Cerebellar cortex (tissue), 1 donor: ENCODE measurements around the gene AP3S2.
"Not testable (repeated sequence)": the region's sequence is repeated elsewhere in the genome, so short reads cannot be mapped to it uniquely, and the experiment has no call there.

ENCODE experiments used
- DNase-seq: peaks from one replicate; pipeline ENCODE4 v3.0.0-alpha.2; 2015; ENCODE audit warnings: low spot score

The AP3S2 gene

DNA sequence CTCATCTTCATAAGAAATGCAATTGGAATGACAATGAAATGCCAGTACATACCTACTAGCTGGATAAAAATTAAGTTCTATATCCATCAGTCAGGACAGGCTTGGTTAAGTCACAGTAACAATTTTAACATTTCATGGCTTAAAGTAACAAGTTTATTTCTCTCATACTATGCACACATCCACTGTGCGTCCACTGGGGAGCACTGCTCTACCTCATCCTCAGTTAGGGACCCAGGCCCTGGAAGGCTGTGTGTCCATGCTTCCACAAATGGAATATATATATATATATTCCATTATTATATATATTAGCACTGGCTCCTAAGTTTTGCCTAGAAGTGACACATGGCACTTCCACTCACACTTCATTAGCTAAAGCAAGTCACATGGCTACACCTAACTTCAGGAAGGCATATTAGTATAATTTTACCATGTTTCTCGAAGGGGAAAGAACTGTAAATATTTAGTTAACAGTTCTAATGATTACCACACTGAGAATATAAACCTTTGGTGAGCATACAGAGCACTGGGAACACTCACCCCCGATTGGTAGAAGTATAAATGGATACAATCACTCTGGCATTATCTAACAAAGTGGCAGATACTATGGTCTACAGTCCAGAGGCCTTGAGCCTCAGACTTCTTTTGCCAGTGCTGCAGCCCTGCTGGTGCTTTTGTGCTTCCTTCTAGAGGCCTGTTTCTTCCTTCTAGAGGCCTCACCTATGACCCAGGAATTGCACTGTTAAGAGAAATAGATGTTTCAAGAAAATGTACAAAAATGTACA, 28.6 kb downstream of the AP3S2 start:
- no peak for DNase-seq

DNA sequence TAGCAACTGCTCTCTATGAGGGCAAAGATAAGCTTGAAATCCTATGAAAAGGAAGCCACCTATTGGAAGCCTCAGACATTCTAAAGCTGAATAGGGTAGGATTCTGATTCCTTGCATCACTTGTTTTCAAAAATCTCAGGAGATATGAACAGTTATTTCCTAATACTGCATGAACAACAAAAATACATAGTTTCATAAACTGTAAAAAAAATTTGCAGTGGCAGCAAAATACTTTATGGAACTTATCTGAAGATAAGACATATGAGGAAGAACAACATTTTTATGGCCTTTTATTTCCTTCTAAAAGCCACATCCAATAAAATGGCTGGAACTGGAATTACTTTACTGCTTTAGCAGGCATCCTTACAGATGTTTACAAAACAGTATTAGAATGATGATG, 29.9 kb downstream of the AP3S2 start:
- no peak for DNase-seq

DNA sequence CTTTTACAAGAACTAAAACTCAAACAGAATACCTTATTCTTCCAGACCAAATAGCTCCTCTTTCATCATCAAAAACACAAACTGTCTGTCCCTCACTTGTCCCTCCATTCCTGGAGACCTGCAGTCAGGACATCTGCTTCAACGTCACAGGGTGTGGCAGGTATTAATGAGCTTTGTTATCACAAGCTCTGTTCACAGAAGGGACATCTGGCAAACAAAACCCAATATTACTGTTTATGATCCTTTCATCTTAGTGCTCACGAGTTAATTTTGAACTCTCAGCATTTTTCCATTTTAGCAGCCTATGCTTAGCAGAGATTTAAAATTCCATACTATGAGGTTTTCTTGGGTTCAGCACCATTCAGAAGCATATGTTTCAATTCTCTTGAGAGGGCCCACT, 32.9 kb downstream of the AP3S2 start:
- DNase-seq = no peak

DNA sequence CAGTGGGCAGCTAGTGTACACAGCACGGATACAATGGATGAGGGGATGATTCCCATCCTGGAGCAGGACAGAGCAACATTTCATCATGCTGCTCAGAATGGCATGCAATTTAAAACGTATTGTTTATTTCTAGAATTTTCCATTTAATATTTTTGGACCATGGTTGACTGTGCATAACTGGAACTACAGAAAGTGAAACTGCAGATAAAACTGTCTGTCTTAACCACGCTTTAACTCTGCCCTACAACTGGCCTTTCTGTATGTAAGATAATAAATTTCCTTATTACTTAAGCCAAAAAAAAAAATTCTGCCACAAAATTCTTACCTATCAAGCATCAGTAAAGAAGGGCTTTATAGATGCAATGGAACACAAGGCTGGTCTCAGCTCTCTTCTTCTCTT, 33.4 kb downstream of the AP3S2 start:
- DNase-seq = no peak

DNA sequence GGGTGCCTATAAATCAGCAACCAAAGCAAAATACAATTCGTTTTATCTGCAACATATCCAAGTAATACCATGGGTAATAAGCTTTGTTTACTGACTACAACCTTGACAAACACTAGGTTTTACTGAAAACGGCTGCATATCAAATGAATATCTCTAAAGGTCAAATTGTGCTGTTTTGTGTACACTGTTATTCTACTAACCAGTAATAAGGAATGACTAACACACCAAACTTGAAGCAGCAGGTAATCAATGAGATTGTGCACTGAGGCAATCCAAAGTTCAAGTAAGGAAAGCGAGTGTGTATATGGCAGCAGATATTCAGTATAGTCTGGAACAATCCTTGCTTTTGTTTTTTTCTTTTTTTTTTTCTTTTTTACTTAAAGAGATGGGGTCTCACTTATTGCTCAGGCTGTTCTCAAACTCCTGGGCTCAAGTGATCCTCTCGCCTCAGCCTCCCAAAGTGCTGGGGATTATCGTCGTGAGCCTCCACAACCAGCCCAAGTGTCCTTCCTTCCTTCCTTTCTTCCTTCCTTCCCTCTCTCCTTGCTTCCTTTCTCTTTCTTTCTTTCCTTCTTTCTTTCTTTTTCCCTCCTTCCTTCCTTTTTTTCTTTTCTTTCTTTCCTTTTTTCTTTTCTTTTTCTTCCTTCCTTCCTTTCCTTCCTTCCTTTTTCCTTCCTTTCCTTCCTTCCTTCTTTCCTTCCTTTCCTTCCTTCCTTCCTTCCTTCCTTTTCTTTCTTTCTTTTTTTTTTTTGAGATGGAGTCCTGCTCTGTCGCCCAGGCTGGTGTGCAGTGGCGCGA, 34.9 kb downstream of the AP3S2 start:
- no peak for DNase-seq

DNA sequence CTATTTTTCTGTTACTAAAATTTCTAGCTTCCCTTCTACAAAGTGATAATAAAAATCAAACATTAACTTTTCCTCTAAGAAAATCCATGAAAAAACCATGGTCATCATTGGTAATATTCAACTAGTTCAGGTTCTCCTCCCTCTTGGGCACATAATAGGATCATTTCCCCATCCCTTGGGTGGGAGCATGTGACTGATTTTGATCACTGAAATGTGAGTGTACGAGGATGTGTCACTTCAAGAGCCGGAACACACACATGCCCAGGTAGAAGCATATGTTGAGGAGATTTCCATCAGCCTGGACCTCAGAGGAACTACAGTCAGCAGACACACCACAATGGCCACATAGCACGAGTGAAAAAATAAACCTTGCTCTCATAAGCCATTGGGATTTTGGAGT, 36.1 kb downstream of the AP3S2 start:
- no peak for DNase-seq

DNA sequence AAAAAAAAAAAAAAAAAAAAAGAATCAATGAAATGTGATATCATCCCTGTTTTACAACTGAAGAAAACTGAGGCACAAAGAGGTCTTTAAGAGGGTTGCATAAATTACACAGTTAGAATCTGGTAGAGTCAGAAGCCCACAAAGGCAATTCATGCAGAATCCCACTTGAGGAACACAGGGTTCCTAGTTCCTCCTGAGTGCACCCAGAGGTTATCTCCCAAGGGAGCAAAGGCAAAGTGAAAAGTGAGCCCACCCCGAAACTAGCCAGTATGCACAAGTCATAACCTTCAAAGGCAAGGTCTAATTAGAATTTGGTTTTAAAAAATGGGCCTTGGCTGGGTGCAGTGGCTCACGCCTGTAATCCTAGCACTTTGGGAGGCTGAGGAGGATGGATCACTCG, 37.8 kb downstream of the AP3S2 start:
- no peak for DNase-seq

DNA sequence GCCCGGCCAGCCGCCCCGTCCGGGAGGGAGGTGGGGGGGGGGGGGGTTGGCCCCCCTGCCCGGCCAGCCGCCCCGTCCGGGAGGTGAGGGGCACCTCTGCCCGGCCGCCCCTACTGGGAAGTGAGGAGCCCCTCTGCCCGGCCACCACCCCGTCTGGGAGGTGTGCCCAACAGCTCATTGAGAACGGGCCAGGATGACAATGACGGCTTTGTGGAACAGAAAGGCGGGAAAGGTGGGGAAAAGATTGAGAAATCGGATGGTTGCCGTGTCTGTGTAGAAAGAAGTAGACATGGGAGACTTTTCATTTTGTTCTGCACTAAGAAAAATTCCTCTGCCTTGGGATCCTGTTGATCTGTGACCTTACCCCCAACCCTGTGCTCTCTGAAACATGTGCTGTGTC, 38.9 kb downstream of the AP3S2 start:
- not testable (repeated sequence) for DNase-seq

DNA sequence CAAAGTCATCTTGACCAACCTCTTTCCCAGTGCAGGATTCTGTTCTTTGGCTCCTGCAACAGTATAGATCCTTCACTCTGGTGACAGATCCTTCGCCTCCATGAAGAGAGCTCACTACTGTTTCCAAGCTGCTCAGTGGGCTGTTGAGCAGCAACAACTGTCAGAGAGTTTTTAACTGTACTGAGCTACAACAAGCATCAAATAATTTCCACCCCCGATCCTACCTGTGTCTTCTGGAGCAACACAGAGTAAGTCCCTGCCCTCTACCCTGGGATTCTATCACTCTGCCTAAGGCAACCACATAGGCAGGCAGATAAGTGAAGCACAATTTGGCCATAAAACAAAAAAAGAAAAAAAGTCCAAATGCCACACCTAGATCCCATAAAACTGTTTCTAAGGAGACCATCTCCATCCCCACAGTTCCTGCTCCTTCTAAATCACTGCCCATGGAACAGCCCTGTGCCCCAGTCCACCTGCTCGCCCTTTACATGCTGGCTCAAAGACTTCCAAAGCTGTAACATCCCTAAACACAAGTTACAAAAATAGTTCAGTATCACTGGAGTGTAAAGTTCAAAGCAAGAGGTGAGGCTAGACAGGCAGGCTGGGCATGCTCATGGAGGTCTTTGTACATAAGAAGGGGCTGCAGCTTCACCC, 41.3 kb downstream of the AP3S2 start:
- DNase-seq = no peak

DNA sequence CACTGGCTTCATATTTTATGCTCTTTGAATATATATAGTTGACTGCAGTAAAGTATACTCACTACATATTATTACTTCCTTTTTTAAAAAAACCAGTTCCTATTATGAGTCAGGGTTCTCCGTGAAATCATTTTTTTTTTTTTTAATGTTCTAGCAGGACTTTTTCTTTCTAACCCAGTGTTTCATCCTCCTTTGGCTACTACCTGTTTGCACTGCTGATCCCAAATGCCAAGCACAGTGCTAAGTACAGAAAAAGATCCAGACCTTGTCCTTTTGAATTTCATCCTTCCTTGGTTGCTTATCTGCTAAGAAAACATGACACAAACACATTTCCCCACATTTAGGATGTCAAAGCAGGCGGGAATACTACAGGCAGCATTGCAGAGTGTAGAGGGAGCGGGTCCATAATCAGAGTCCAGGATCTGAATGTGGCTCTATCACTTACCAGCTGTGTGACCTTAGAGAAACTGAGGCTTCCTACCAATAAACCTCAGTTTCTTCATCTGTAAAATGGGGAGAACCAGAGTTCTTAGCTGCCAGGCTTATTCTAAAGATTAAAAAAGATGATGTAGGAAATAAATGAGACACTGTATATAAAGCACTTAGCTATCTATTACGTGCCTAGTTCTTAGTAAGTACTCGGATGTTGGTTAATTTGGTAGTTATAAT, 42.0 kb downstream of the AP3S2 start:
- no peak for DNase-seq

DNA sequence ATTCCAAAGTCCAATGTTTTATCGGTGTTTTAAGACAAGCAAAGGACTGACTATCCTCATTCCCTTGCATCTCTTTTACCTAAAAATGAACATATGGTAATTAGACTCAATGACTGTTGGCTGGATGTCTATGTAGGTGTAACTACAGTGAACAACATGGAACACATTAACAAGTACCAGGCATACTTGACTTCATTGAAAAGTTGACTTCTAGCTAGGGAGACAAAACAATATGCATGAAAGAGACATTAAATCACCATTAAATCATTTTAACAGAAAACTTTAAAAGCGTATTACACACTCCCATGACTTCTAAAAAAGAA, 44.9 kb downstream of the AP3S2 start:
- DNase-seq = no peak

DNA sequence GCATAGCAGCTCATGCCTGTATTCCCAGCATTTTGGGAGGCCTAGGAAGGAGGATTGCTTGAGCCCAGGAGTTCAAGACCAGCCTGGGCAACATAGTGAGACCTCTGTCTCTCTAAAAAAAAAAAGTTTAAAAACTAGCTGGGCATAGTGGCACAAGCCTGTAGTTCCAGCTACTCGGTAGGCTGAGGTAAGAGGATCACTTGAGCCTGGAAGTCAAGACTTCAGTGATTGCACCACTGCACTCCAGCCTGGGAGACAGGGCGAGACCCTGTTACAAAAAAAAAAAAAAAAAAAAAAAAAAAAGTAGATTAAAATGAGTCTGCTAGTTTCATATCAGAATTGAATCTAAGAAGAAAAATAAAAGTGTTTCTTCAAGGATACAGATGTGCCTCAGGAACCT, 46.7 kb downstream of the AP3S2 start:
- DNase-seq = no peak

DNA sequence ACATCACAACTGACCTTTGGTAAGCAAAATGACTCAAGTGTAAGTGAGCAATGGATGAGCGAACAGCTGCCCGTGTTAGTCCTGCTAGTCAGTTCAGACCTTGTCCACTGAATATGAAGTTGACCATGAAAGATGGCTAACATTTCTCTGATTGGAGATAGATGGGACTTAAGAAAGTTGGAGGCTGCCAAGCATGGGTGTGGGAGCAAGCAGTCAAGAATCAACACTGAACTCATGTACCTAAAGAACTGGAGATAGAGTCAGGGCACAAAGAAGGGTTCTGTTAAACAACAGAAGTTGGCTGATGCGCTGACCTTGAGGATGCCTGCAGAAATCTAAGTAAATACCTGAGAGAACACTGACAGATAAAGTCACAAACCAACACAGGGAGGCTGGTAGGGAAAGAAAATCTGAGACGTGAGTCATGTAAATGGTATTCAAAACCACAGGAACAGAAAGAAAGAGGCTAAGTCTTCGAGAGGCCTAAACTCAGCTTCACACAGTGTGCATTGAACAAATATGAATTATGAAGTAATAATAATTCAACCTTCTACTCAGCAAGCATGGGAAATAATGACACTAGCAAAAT, 48.4 kb downstream of the AP3S2 start:
- no peak for DNase-seq

DNA sequence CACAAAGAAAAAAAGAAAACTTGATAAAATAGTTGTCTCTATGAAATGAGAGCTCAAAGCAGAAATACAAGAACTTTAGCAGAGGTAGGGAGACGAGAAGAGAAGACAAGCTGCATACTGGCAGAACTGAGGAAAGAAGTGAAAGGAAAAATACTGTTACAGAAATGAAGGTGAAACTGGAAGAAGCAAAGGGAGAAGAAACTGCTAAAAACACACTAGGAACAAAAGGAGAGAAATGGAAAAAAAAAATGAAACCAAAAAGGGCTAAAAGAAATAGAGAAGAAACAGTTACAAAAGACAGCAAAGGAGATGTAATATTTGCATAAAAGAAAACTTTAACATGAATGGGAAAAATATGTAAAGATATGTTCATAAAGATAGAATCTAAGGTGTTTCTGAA, 51.8 kb downstream of the AP3S2 start:
- no peak for DNase-seq

DNA sequence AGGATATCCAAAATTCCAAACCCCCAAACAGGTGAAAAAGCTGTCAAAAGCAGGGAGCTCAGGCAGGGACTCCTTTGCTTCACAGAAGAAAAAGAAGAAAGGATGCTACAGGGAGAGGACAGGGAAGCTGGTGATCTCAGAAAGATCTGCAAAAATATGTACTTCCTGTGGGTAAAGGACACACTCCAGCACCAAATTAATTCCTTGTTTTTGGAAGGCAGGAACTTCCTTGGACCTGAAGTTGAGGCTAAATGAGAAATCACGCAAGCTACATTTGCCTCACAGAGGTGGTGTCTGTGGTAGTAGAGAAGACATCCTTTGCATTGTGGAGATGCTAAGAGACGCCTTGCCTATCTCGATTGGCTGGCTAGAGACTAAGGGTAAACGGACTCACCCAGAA, 52.5 kb downstream of the AP3S2 start:
- no peak for DNase-seq

DNA sequence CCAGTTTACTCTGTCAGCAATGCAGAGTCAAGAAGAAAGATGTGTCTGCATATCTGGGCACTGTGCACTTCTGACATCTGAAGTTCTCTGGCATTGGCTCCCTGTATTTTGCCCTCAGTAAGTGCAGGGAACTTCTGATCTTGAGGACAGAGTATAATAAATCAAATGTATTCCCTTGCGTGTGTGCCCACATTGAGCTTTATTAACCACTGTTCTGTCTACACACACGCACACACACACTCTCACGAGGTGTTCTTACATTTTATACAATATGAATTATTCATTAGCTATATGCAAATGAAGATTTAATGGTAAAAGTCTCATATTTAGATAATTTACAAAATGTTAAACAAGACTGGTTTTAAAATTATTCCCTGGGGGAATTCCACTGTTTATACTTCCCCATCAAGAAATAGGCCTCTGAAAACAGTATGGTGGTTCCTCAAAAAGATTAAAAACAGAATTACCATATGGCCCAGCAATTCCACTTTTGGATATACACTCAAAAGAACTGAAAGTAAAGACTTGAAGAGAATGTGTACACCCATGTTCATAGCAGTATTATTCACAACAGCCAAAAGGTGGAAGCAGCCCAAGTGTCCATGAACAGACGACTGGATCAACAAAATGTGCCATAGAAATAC, 54.5 kb downstream of the AP3S2 start:
- DNase-seq = no peak

DNA sequence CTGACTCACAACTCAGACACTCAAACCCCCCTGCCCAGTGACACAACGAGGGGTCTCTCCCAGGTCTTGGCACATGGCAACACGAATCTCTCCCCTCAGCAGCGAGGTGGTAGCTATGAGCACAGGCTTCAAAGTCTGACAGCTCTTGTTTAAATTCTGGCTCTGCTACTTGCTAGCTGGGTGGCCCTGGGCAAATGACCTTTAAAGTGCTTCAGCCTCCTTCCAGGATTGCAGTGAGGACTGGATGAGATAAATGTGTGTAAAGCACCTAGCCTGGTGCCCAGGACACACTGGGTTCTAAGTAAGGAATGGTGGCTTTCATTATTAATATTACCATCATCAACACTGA, 56.0 kb downstream of the AP3S2 start:
- DNase-seq = no peak

DNA sequence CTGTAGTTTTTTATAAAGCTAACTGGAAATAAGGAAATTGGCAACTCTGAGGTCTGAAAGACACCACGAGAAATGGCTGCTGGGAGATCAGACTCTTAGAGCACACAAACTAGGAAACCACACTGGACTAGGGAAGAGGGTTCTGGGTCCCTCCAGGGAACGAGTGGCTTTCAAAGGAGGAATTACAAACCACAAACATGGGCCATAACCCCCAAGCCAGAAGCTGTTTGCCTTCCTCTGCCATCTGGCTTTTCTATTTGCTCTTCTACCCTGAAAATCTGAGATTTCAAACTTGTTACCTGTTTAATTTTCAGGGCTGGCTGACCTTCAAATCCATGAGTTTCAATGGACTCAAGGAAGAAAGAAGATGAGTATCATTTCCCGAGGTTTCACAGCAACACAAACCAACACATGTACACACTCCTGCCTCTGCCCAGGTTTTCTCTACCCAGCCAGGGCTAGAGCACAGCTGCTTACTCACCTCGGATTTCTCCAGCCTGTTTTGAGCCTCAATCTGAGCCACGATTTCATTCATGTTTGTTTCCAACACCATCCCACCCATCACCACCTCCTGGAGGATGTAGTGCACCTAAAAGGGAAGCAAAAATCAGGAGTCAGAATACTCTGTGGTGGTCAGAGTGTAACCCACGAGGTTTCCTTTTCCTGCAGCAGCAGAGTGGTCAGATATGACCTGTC, 56.5 kb downstream of the AP3S2 start:
- DNase-seq = no peak

DNA sequence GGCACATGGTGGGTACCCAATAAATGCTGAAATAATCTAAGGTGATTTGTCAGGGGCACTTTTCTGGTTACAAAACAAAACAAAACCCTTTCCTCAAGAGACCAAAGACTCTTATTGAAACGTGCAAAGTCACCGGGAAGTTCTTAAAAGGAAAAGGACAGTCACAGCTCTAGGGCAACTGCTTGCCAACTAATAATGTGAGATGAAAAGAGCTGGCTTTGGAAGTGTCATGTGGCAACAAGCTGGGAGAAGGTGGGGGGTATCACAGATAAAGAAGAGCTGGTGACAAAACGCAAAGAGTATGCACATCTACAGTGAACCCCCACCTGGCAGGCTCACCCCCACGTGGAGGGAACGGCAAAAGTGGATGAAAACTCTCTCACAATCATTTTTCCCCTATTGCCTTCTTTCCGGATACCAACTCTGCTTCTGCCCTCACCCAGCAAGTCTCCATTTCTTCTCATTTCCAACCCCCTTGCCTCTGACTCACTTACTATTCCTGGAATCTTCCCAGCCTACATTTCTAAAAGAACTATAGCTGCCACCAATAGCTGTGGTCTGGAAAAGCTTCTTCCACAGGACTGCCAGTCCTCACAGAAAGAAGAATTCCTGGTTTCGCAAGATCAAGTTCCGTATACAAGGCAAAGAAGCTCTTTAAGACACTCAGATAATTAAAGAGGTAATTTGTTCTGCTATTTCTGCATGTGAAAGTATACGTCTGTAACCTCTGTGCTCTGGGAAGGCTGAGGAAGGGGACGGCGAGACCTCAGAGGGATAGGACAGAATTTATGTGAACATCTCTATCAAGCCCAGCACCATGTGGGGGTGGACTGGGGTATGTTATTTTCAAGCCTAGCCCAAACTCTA, 57.3 kb downstream of the AP3S2 start:
- DNase-seq = no peak

DNA sequence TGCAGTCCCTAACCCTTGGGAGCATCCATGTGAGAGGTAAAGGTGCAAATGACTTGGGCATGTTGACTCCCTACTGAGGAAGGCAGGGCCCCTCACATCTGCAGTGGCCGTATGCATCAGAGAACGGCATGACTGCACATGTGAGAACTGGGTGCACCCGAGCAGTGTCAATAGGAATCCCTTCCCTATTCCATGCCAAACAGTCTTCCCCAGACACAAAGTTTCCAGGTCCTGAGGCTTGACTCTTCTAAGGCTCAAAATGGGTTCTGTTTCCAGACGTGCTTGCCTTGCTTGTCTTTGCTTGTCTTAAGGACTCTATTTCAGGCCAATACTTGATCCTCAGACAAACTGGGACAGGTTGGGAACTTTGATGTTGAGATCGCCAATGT, 58.6 kb downstream of the AP3S2 start:
- DNase-seq = no peak
